Germinal center (tissue), 1 donor: Measurements from ENCODE around the gene TWSG1.
"Not testable (repeated sequence)": the region's sequence is repeated elsewhere in the genome, so short reads cannot be mapped to it uniquely, and the experiment has no call there.

ENCODE experiments used
- DNase-seq: peaks from one replicate; pipeline ENCODE4 v3.0.0; 2012; ENCODE audit warnings: mixed read lengths, low spot score

Gene TWSG1

DNA sequence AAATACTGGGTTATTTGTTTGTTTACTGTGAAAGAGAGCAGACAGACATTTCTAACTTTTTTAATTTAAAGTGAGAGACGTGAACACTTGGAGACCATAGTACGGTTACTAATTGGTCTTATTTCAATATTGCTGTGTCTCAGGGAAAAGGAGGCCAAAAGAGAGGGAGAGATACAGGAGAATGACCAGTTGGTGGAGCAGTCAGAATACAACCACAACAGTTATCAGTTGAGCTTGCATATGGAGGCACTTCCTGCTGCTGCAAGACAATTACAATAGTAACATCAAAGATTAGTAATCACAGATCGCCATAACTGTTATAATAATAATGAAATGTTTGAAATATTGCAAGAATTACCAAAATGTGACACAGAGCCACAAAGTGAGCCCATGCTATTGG is 58.2 kb downstream of the TWSG1 start:
- DNase-seq: no peak

DNA sequence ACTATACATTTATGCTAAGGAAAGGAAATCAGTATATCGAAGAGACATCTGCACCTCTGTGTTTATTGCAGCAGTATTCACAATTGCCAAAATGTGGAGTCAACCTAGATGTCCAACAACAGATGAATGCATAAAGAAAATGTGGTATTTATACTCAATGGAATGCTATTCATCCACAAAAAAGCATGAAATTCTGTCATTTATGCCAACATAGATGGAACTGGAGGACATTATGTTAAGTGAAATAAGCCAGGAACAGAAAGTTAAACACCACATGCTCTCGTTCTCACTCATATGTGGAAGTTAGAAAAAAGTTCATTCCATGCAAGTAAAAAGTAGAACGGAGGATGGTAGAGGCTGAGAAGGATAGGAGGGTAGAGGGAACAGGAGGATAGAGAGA is 59.5 kb downstream of the TWSG1 start:
- no peak for DNase-seq

DNA sequence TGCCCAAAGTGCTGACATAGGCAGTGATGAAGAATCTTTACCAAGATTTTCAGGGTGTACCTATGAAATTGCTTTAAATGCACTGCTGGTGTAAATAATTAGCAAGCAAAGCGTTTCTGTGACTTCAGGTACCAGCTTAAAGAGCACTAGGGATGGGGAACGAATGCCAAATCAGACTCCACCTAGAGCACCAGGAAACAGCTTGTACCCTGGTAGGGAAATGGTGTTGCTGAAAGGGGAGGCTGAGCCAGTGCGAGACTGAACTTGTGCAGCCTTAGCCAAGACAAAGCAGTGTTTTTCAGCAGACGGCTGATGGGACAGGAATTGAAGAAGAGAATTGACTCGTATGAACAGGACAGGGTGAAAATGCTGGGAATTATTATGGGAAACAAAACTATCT is 65.6 kb downstream of the TWSG1 start:
- DNase-seq: no peak

DNA sequence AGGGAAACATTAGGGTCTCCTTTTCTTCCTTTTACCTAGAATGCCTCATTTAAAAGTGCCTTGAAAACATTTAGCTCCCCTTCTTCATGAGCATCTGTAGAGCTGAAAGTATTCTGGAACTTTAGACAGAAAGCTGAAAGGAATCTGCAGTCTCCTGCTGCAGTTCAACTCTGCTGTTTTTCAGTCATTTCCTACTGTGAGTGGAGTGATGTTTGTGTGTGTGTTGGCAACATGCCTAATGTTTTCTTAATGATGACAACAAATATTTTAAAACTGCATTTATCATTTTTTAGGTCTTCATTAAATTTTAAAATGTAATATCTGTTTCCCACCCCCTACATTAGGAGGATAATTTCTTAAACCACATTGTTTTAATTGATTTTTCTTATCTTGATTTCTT is 66.6 kb downstream of the TWSG1 start:
- no peak for DNase-seq

DNA sequence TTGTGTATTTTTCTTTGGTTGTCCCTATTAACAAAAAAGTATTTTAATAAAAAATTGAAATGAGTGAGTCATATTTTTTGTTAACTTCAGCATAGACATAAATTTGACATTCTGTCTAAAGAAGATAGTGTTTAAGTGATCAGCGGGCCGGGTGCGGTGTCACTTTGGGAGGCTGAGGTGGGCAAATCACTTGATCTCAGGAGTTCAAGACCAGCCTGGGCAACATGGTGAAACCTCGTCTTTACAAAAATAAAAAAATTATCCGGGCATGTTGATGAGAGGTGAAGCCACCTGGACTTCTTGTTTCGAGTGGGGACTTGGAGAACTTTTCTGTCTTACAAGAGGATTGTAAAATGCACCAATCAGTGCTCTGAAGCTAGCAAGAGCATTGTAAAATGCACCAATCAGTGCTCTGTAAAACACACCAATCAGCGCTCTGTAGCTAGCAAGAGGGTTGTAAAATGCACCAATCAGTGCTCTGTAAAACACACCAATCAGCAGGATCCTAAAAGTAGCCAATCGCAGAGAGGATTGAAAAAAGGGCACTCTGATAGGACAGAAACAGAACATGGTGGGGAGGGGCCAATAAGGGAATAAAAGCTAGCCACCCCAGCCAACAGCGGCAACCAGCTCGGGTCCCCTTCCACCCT is 67.9 kb downstream of the TWSG1 start:
- DNase-seq: not testable (repeated sequence)

DNA sequence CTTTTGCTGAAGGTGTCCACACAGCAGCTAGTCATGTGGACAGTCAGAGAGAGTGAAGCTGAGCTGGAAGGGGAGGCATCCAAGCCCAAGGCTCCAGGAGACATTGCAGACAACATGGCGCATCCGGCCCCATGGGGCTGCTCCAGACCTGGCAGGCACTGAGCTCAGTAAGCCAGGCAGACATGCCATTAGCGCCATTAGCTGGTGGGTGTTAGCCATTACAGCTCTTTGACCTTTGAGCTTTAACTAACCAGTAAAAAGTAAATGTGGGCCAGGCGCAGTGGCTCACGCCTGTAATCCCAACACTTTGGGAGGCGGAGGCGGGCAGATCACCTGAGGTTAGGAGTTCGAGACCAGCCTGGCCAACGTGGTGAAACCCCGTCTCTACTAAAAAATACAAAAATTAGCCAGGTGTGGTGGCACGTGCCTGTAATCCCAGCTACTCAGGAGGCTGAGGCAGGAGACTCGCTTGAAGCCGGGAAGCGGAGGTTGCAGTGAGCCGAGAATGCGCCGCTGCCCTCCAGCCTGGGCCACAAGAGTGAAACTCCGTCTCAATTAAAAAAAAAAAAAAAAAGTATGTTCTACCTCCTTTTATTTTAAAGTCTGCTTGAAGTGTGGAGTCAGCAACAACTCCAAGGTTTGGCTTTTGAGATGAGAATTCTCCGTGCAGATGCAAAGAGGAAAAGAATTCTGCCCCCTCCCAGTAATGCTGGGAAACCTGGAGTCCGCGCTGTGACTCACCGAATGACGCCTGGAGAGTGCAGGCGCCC is 69.4 kb downstream of the TWSG1 start:
- DNase-seq: no peak

DNA sequence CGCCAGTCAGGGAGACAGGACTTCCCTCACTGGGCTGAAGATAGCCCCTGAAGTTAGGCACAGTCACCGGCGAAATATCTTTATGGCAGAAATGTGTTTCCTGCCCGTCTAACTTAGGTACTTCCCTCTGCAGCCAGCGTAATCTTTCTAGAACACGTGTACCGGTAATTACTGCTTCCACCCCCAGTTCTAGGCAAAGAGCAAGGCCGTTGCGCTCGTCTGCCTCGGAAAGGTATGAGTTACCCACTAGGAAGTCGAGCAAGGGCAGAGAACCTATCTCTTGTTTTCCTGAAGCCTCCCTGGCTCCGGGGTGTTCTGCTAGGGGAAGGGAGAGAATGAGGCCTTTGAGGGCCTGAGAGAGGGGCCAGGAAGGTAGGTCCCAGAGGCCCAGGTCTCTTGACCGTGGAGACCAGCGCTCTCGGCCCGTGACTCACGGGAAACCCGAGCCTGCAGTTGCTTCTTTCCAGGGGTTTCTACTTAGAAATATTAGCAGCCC is 70.0 kb downstream of the TWSG1 start:
- peak; percentile 47 for DNase-seq

DNA sequence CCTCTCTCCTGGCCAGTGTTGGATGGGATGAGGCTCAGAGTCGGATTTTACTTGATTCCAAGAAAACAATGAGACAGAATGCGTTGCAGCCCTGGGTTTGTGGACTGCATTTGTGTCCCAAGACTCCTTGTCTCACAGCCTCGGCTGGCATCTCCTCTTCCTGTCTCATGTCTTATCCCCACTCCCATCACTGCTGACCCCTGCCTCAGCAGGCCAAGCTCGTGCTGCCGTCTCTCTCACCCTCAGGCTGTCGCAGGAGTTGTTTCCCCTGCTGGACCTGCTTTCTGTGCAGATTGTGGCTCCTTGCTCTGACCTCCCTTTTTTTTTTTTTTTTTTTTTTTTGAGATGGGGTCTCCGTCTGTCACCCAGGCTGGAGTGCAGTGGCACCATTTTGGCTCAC is 70.6 kb downstream of the TWSG1 start:
- no peak for DNase-seq

DNA sequence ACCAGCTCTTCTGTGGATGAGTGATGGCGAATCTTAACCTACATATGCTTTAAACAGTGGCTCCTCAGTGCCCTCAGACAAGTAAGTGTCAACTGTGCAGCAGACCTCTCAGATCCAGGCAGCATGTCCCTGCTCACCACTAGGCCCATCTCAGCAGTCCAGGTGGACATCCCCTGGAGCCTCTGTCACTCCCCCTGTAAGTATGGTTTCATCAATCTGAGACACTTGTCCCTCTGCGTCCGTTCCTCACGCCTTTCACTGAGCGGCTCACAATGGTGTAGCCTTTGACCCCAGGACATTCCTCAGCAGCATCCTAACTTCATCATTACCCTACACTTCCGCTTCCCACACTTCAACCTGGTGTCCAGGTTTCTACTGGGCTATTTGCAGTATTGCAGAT is 71.4 kb downstream of the TWSG1 start:
- no peak for DNase-seq

DNA sequence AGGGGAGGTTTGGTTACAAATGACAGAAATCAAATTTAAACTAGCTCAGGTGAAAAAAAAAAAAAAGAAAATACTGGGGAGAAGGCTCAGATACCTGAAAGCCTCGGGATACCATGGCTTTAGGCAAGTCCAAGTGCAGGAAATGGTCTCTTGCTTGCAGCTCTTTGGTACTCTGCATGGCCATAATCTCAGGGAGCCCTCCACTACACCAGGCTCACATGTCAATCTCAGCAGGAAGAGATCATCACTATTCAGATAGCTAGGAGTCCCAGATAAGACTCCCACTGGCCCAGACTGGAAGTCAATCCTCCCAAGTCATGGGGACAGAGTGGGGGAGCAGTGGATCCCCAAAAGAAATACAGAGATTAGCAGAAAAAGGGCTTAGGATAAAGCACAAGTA is 75.9 kb downstream of the TWSG1 start:
- DNase-seq: no peak

DNA sequence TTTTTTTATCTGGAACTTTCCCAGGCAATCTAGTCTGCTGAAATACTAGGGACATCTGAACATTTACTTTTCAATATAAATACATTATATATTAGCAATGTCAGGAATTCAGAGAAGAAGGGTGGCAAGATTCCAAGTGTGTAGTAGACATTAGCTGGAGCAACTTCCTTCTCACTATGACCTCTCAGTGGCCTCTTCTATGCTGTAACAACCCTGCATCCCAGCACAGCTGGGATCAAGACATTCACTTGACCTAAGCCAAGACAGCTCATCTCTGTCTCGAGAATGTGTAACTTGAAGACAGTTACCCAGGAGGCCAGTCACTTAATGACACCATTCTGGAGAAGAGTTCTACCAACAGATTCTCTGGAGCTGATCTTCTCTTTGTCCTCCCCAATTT is 79.0 kb downstream of the TWSG1 start:
- no peak for DNase-seq

DNA sequence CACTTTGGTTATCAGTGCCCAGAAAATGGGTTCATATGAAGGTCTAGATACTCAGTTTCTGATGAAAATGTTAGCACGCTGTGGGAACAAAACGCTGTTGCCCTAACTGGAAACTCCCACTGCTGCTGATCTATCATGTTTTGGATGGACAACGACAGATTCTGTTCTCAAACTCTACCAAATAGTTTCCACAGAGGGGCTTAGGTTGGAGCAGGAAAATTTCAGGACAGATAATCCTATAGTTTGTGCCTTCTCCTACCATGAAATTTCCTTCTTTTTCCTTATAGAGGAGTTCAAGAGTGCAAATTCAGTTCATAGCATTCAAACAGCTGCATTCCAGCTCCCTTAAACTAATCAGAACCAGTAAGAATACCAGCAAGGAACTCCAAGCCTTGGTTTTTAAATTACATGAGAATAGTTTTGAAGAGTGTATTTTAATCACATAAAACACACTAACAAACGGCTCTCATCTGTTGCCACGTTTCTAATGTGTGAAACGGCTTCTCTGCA is 82.0 kb downstream of the TWSG1 start:
- no peak for DNase-seq

DNA sequence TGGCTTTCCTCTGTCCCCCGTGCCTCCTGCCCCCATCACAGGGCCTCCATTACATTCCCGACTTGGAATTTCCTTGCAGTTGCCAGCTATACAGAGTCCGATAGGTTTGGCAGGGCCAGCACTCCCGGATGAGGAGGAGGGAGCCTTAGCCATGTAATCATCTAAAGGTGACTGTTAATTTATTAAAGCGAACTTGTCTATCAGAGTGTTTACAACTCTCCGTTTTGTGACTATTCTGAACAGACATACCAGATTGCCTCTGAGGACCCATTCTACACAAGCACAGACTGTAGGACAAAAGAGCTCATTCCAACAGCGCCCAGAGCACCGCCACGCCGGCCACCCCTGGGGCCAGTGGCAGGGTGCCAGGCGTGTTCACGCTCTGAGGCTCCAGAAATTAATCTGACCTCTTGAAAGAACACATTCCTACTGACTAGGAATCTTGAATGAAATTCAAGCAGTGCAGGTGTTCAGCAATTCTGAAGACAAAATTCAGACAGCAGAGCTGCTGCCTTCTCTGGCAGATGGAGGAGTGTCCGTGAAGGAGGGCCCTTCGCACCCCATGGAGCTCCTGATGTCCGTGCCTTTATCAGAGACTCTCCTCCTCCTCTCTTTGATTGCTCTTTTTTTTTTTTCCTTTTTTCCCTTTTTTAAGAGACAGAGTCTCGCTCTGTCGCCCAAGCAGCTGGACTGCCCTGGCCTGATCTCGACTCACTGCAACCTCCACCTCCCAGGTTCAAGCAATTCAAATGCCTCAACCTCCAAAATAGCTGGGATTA is 82.7 kb downstream of the TWSG1 start:
- DNase-seq: no peak

DNA sequence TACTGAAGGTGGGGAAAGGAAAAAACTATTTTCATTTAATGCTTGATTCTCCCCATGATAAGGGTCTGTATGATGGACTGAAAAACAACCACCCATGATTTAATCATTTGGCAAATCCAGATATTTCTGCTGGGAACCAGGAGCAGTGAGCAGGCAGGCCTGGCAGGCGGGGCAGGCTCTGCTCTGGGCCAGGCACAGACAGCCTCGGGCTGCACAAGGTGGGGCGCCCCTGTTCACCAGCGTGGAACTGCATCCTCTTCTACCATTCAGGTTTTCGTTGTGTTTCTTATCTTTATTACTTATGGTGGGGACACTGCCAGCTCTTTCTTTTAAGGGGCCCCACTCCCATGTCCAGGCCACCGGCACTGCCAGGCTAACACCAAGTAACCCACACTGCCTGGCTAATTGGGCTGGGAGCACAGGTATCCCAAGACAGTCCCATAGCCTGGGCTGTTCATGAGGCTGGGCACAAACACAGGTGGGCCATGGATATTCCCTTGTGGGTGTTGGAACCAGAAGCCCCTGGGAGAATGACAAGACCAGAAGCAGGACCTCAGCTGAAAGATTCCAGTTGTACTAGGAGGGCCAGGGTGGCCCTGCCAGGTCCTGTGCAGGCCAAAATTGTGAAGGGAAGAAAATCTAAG is 83.6 kb downstream of the TWSG1 start:
- peak; percentile 41 for DNase-seq

DNA sequence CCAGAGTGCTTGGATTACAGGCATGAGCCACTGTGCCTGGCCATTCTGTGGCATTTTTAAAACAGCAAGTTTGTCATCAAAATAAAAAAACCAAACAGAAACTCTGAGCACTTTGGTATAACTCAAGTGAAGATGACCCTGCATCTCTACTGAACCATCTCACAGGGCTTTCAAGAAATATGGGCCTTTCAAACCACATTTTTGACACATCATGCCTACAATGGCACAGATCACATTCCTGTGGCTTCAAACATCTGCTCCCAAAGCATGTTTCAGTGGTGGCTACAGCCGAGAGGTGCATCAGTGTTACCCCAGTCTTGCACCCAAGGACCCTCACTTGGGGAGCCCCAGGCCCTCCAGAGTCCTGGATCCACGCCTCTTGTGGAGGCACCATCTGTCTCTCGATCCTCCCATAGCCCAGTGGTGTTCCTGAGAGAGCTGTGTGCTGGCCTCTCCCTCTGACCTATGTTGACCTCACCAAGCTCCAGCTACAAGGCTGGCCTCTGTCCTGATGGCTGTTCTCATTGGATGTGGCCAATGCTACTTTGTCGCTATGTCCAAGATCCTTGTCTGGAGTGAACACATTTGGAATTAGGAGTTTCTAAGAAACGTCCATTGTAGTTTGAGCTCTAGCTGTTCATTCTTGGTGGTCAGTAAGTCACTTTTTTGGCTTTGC is 85.5 kb downstream of the TWSG1 start:
- no peak for DNase-seq

DNA sequence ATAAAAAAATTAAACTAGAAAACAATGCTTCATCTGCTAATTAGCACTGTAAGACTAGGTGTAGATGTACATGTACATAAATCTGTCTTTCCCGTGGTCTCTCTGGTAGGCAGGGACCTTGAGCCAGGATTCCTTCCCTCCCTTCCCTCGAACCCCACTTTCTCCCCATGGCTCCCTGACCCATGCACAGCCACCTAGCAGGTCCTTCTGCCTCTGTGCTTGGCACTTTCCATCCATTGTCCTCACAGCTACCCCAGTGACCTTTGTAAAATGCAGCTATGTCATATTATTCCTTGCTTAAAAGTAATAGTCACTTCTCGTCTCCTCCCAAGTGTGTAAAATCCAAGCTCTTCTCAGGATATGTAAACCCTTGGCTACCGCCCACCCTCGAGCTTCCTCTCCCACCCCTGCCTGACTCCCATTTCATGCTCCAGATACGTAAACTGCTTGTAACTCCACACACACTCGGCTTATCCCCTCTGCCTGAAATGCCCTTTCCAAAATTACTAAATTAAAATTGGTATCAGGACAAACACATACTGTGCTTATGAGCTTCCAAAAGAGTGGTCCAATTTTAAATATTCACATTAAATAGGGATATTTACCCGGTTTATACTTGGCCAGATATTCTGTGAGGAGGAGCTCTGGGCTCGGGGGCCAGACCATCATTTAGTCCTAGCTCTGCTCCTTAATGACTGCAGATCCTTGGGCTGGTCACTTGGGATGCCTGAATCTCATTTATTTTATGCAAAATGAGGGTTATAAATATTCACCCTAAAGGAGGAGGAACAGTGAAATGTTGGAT is 86.7 kb downstream of the TWSG1 start:
- no peak for DNase-seq

DNA sequence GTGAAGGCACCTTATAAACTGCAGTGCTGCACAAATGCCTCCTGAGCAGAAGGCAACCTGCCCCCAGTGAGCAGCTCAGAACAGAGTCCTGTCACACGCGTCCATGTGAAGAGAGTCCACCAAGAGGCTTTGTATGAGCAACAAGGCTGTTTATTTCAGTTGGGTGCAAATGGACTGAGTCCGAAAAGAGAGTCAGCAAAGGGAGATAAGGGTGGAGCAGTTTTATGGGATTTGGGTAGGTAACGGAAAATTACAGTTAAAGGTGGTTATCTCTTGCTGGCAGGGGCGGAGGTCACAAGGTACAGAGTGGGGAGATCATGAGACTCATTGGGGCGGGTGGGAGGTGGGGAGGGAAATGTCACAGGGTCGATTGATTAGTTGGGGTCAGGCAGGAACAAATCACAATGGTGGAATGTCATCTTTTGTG is 87.3 kb downstream of the TWSG1 start:
- DNase-seq: no peak

DNA sequence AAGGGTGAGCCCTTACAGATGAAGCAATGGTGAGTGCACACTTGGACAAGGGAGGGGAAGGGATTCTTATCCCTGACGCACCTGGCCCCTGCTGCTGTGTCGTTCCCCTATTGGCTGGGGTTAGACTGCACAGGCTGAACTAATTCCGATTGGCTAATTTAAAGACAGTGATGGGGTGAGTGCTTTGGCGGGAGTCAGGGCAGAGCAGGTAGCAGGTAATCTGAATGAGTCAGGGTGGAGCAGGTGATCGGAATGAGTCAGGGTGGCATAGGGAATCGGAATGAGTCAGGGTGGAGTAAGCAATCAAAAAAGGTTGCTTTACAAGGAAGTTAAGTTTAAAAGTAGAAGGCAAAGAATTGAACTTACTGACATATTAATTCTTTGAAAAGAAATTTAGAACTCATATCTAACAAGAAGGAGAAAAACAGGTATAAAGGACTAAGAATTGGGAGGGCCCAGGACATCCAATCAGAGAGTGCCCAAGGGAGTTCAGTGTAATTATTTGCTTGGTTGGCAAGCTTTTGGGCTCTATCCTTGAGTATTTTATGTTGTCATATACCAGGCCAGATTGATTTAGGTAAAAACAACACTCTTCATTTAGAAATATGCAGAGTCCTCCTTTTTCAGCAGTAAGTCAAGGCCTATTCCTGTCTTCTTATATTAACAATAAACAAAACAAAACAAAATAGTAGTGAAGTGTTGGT is 88.4 kb downstream of the TWSG1 start:
- no peak for DNase-seq

DNA sequence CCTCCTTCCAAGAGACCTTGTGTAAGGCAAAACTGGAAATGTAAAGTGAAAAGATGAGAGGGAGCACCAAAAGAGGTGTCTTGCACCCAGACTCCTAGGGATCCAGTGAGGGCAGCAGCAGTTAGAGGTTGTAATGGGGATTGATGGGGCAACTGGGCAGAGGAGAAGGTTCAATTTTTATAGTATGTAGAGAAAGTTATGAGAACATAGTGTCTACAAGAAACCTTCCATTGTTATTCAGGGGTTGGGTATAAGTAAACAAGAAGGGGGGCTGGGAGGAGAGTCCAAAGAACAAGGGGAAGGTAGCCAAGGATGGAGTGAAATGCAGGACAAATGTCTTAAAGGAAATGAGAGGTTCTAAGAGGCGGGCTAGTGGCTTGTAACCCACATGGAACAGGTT is 89.1 kb downstream of the TWSG1 start:
- not testable (repeated sequence) for DNase-seq

DNA sequence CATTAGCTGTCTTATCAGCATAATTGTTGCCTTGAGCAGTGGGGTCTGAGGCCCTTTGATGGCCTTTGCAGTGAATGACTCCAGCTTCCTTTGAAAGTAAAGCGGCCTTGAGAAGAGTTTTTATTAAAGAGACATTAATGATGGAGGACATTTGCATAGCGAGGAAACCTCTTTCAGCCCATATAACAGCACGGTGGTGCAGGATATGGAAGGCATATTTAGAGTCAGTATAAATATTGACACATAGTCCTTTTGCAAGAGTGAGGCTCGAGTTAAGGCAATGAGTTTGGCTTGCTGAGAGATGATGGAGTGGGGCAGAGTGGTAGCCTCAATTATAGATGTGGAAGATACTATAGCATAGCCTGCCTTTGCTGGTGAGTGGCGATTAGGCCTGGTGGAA is 89.7 kb downstream of the TWSG1 start:
- not testable (repeated sequence) for DNase-seq
